Smooth muscle cell (in vitro differentiated cells): Measurements from ENCODE around the gene RHOG. TPM values are rescaled to one million over a fixed set of nuclear protein-coding genes. Genes with fewer than 3 reads are reported as not detected.
"Not testable (repeated sequence)": the region's sequence is repeated elsewhere in the genome, so short reads cannot be mapped to it uniquely, and the experiment has no call there.

Experiments used
- DNase-seq: peaks from one replicate; lab custom pipeline; 2025; ENCODE audit not compliant: unreplicated experiment; lab: John Stamatoyannopoulos, UW
- H2AFZ ChIP-seq: fragments of 200-600 bp; sonication (generic); 2 replicates; pipeline ENCODE4 v1.6.0; 2016; ENCODE audit warnings: antibody characterized with exemption, low read depth, mild to moderate bottlenecking
- H3F3A ChIP-seq: fragments of 200-600 bp; sonication (generic); 2 replicates; pipeline ENCODE4 v1.6.0; 2017; ENCODE audit warnings: antibody characterized with exemption, low read depth
- H3K27ac ChIP-seq: fragments of 200-600 bp; sonication (generic); 2 replicates; pipeline ENCODE4 v1.5.1; 2016; ENCODE audit warnings: low read depth, mild to moderate bottlenecking
- H3K27me3 ChIP-seq: fragments of 200-600 bp; sonication (generic); 2 replicates; pipeline ENCODE4 v1.6.1; 2016; ENCODE audit warnings: low read depth, mild to moderate bottlenecking
- H3K36me3 ChIP-seq: fragments of 200-600 bp; sonication (generic); 2 replicates; pipeline ENCODE4 v1.5.1; 2016; ENCODE audit warnings: low read depth
- H3K4me1 ChIP-seq: fragments of 200-600 bp; sonication (generic); 2 replicates; pipeline ENCODE4 v1.5.1; 2016; ENCODE audit warnings: low read depth
- H3K4me2 ChIP-seq: fragments of 200-600 bp; sonication (generic); 2 replicates; pipeline ENCODE4 v1.6.0; 2016; ENCODE audit warnings: mild to moderate bottlenecking
- H3K4me3 ChIP-seq: fragments of 200-600 bp; sonication (generic); 2 replicates; pipeline ENCODE4 v1.5.1; 2016; ENCODE audit warnings: mild to moderate bottlenecking
- H3K79me2 ChIP-seq: fragments of 200-600 bp; sonication (generic); 2 replicates; pipeline ENCODE4 v1.6.0; 2016; ENCODE audit warnings: low read depth, mild to moderate bottlenecking
- H3K9ac ChIP-seq: fragments of 200-600 bp; sonication (generic); 2 replicates; pipeline ENCODE4 v1.6.0; 2016; ENCODE audit warnings: low read depth
- H3K9me3 ChIP-seq: fragments of 200-600 bp; sonication (generic); replicated peaks from 2 replicates; pipeline ENCODE4 v1.5.1; 2016; ENCODE audit warnings: low read depth
- H4K20me1 ChIP-seq: fragments of 200-600 bp; sonication (generic); 2 replicates; pipeline ENCODE4 v1.6.0; 2016; ENCODE audit warnings: low read depth
- WGBS: methylation state at CpG from one replicate; pipeline ENCODE4 v1.1.7; 2016; ENCODE audit warnings: low lambda C conversion rate; 5-methylcytosine and 5-hydroxymethylcytosine counted together
- polyA plus RNA-seq: library from polyadenylated mRNA; unstranded; fragments of >200 nt; fragmentation: Nextera tagmentation; extraction: Ambion mirVana; gene quantifications from 2 replicates; pipeline ENCODE4 v1.2.1, GENCODE V29; 2016
- total RNA-seq: library from RNA; depleted of rRNA; stranded (reverse); fragments of >200 nt; gene quantifications from 2 replicates; pipeline ENCODE4 v1.2.3, GENCODE V29; 2014
- TF ChIP-seq, protein P1 (sequence below): fragments of 200-600 bp; sonication (generic); IDR thresholded peaks from 2 replicates; pipeline ENCODE4 v1.5.1; 2017; ENCODE audit warnings: borderline replicate concordance, mild to moderate bottlenecking, antibody characterized with exemption; ENCODE audit not compliant: insufficient read depth, poor library complexity, severe bottlenecking

Gene RHOG
- total and polyA plus RNA-seq, 2 experiments from 2014 or later = 20.2 to 32.7 TPM

DNA sequence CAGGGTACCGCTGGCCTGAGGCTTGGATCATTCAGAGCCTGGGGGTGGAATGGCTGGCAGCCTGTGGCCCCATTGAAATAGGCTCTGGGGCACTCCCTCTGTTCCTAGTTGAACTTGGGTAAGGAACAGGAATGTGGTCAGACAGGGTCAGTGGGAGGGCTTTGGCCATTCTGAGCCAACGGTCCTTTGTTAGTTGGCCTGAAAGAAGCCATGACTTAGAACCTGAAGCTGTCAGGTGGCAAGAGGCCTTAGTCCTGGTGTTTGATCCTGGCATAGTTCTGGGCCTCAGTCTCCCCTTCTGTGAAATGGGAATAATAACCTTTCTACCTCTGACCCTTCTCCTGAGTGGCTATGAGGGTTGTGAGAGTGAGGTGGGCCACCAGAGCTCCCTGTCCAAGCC is 24.1 kb downstream of the RHOG start:
- Histone ChIP-seq H3K27ac (no peak overlapping the region), H3K36me3 (no peaks in the 10 kb centered on the region), H3K9me3 (no peaks in the 10 kb centered on the region), H3K4me1 (no peaks in the 10 kb centered on the region), H3K4me2 (no peak overlapping the region), H3F3A (no peaks in the 10 kb centered on the region), H3K79me2 (no peaks in the 10 kb centered on the region), H3K9ac (no peak overlapping the region), H3K27me3 (no peaks in the 10 kb centered on the region), H2AFZ (no peak overlapping the region), H3K4me3 (no peak overlapping the region), H4K20me1 (no peaks in the 10 kb centered on the region)
- no peak for DNase-seq
- TF ChIP-seq, protein P1, sequence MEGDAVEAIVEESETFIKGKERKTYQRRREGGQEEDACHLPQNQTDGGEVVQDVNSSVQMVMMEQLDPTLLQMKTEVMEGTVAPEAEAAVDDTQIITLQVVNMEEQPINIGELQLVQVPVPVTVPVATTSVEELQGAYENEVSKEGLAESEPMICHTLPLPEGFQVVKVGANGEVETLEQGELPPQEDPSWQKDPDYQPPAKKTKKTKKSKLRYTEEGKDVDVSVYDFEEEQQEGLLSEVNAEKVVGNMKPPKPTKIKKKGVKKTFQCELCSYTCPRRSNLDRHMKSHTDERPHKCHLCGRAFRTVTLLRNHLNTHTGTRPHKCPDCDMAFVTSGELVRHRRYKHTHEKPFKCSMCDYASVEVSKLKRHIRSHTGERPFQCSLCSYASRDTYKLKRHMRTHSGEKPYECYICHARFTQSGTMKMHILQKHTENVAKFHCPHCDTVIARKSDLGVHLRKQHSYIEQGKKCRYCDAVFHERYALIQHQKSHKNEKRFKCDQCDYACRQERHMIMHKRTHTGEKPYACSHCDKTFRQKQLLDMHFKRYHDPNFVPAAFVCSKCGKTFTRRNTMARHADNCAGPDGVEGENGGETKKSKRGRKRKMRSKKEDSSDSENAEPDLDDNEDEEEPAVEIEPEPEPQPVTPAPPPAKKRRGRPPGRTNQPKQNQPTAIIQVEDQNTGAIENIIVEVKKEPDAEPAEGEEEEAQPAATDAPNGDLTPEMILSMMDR = no peak
- 78% methylated on average over 2 of the region's 2 CpGs for whole genome bisulfite sequencing

DNA sequence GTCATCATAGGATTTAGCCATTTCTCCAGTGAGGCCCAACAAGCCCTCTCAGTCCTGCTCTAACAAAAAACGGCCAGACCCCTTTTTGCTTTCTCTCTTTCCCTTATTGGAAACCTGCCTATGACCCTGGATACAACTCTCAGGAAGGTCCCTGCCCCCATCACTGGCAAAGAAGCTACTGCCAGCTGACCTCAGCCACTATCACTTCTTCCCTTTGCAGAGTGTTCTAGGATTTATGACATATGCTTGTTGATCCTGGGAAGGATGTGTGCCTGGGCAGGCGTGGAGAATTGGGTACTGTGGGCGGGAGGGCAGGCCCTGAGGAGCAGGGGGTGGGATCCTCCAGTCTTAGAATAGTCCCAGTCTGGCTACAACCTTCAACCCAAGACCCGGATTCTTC is 24.9 kb downstream of the RHOG start:
- no peaks in the 10 kb centered on the region for H3K9me3 ChIP-seq
- no peak overlapping the region for H3K4me2 ChIP-seq
- no peaks in the 10 kb centered on the region for H3K27me3 ChIP-seq
- H3K79me2 ChIP-seq = no peaks in the 10 kb centered on the region
- no peak overlapping the region for H3K27ac ChIP-seq
- H3F3A ChIP-seq = no peaks in the 10 kb centered on the region
- no peak overlapping the region for H3K4me3 ChIP-seq
- 71% methylated on average over 4 of the region's 4 CpGs for WGBS
- TF ChIP-seq, protein P1 = no peak
- no peak overlapping the region for H3K9ac ChIP-seq
- H3K36me3 ChIP-seq = no peaks in the 10 kb centered on the region
- H3K4me1 ChIP-seq = no peaks in the 10 kb centered on the region
- H4K20me1 ChIP-seq = no peaks in the 10 kb centered on the region
- H2AFZ ChIP-seq = no peak overlapping the region
- DNase-seq = no peak

DNA sequence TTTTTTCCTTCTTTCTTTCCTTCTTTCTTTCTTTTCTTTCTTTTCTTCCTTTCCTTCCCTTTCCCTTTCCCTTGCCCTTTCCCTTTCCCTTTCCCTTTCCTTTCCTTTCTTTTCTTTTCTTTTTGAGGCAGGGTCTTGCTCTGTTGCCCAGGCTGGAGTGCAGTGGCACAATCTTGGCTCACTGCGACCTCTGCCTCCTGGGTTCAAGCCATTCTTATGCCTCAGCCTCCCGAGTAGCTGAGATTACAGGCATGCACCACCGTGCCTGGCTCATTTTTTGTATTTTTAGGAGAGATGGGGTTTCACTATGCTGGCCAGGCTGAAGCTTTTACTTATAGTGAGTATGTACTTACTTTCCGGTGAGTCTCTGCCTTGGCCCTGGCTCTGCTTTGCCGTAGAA is 25.9 kb downstream of the RHOG start:
- H4K20me1 ChIP-seq, H3K27me3 ChIP-seq, H3K9me3 ChIP-seq, H3K27ac ChIP-seq, H3K9ac ChIP-seq, H2AFZ ChIP-seq, DNase-seq, H3K4me2 ChIP-seq, H3K79me2 ChIP-seq, H3K36me3 ChIP-seq, H3F3A ChIP-seq, H3K4me3 ChIP-seq, H3K4me1 ChIP-seq: not testable (repeated sequence)
- WGBS = 93% methylated on average over 5 of the region's 5 CpGs

DNA sequence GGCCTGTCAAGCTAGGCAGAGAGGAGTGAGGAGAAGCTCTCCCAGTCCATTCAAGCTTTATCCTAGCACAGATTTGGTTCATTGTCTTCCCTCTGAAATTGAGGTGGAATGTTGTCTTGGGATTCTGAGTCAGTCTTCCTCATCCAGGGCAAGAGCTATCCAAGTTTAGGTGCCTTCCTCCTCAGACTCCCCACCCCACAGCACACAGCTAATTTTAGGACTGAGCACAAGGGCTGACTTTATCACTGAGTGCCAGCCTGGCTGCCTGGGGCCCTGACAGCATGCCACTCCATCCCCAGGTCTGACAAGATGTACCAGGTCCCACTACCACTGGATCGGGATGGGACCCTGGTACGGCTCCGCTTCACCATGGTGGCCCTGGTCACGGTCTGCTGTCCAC is 29.8 kb downstream of the RHOG start:
- H3K4me3 ChIP-seq = no peak overlapping the region
- no peaks in the 10 kb centered on the region for H3K36me3 ChIP-seq
- WGBS = 96% methylated on average over 4 of the region's 4 CpGs
- no peaks in the 10 kb centered on the region for H4K20me1 ChIP-seq
- no peak overlapping the region for H3K4me2 ChIP-seq
- H3F3A ChIP-seq = no peaks in the 10 kb centered on the region
- TF ChIP-seq, protein P1 = no peak
- no peaks in the 10 kb centered on the region for H3K4me1 ChIP-seq
- no peak overlapping the region for H3K9ac ChIP-seq
- H3K27me3 ChIP-seq = no peaks in the 10 kb centered on the region
- H2AFZ ChIP-seq = no peak overlapping the region
- DNase-seq = no peak
- no peaks in the 10 kb centered on the region for H3K79me2 ChIP-seq
- H3K27ac ChIP-seq = no peak overlapping the region
- H3K9me3 ChIP-seq = no peaks in the 10 kb centered on the region
